ENCODE data around the gene PC.
A peak's percentile ranks its signal among the peaks of the same experiment; 100 is the strongest.

Gene PC

GRCh38 chr11:66866511-66866986 lies 91.6 kb downstream of the PC start:
- DNase-seq (ENCODE audit: low read depth) = no peak

GRCh38 chr11:66866007-66866406 lies 92.2 kb downstream of the PC start:
- DNase-seq (ENCODE audit: low read depth) = no peak

DNA sequence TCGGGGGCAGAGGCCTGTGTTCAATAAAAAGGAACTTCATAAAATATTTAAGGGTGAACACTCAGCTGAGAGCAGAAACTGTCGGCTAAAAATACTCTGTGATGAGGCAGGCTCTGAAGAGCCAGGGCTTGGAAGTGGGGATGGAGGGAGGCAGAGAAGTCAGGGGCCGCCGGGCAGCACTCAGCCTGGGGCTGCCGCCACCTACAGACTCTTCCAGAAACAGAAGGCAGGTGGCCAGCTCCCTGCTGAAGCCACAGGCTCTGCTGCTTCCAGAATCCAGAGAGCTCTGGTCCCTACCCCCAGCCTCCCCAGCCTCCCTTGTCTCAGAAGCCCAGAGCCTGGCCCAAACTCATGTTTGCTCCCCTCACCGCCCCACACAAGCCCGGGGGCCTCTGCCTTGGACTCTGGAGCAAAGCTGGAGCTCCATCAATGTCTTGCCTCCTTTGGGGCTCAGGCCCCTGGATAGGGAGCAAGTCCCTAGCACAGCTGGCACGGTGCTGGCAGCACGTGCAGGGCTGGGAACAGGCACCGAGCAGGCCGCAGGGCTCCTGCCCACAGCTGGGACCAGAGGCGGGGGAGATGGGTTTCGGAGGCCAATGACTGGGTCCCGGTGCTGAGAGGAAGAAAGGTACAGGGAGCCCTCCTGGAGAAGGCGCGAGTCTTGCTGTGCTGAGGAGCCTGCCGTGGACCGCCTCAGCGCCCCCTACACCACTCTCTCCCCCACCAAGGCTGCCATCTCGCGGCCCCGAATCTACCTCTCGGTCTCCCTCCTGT lies 93.1 kb downstream of the PC start:
- no peak for DNase-seq (ENCODE audit: low read depth)

- DNase-seq (ENCODE audit: low read depth) = no peak
These were observed 93.8 kb downstream of the PC start for GRCh38 chr11:66864172-66864901.

DNA sequence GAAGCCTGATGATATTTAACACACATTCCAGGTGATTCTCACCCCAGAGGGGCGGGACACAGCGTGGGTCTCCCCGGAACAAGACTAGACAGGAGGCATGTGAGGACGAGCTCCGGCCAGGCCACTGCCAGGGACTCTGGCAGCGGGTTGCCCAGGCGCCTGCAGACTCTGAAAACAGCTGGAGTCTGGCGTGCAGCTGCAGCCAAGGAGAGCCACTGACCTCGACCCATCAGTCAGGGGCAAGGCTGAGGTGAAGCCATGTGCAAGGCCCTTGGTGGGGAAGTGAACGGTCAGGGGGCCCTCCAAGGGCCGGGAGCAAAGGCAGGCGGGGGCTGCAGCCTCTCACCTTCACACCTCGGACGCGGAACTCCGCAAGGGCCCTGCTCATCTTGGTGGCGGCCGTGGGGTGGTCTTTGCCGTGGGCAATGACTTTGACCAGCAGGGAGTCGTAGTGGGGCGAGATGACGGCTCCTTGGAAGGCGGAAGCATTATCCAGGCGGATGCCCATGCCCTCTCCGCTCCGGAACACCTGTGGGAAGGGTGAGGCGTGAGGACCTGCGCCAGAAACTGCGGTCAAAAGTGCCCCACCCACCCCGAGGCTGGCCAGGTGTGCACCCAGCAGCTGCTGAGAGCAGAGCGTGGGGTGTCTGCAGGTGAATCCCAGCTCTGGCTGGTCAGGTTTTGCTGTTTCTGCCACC lies 94.6 kb downstream of the PC start:
- DNase-seq (ENCODE audit: low read depth) = no peak

GRCh38 chr11:66862559-66863037 lies 95.6 kb downstream of the PC start:
- no peak for DNase-seq (ENCODE audit: low read depth)

- no peak for DNase-seq (ENCODE audit: low read depth)
These were observed 96.2 kb downstream of the PC start for GRCh38 chr11:66861774-66862558.

DNA sequence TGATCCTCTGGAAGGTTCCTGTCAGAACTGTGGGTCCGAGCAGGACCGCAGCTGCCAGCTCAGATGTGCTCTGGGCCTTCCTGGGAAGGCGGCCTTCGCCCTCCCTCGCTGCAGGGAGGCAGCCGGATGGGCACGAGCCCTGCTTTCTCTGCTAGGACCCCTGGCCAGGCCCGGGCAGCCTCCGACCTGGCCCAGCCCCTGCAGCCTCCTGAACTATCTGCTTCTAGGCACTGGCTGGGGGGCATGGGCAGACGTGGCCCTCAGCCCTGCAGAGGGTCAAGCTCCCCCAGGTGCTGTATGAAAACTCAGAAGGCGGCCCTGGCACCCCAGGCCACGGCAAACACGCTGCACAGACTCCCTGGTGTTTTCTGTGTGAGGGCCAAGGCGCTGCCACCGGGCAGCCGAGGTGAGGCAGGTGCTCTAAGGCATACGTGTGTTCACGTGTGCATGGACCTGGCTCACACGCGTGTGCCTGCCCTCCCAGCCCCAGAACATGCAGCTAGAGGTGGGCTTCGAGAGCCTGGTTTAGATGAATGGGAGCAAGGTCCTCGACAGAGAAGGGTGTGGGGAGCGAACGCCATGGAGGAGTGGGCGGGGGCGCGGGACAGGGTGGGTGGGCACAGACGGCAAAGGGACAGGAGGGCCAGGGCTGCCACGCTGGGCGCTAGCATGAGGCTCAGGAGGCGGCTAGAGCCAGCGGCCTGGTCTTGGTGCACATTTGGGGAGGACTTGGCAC lies 97.0 kb downstream of the PC start:
- no peak for DNase-seq (ENCODE audit: low read depth)

GRCh38 chr11:66860449-66860831 lies 97.7 kb downstream of the PC start:
- DNase-seq (ENCODE audit: low read depth) = no peak

GRCh38 chr11:66859686-66860448 lies 98.3 kb downstream of the PC start:
- no peak for DNase-seq (ENCODE audit: low read depth)

- DNase-seq (ENCODE audit: low read depth) = no peak
These were observed 99.1 kb downstream of the PC start for GRCh38 chr11:66858939-66859685.

DNA sequence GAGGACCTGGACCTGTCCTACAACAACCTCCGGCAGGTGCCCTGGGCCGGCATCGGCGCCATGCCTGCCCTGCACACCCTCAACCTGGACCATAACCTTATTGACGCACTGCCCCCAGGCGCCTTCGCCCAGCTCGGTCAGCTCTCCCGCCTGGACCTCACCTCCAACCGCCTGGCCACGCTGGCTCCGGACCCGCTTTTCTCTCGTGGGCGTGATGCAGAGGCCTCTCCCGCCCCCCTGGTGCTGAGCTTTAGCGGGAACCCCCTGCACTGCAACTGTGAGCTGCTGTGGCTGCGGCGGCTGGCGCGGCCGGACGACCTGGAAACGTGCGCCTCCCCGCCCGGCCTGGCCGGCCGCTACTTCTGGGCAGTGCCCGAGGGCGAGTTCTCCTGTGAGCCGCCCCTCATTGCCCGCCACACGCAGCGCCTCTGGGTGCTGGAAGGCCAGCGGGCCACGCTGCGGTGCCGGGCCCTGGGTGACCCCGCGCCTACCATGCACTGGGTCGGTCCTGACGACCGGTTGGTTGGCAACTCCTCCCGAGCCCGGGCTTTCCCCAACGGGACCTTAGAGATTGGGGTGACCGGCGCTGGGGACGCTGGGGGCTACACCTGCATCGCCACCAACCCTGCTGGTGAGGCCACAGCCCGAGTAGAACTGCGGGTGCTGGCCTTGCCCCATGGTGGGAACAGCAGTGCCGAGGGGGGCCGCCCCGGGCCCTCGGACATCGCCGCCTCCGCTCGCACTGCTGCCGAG lies 99.8 kb downstream of the PC start:
- no peak for DNase-seq (ENCODE audit: low read depth)

DNA sequence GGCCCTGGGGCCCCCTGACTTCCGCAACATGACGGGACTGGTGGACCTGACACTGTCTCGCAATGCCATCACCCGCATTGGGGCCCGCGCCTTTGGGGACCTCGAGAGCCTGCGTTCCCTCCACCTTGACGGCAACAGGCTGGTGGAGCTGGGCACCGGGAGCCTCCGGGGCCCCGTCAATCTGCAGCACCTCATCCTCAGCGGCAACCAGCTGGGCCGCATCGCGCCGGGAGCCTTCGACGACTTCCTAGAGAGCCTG lies 100.3 kb downstream of the PC start:
- DNase-seq (ENCODE audit: low read depth) = no peak

DNA sequence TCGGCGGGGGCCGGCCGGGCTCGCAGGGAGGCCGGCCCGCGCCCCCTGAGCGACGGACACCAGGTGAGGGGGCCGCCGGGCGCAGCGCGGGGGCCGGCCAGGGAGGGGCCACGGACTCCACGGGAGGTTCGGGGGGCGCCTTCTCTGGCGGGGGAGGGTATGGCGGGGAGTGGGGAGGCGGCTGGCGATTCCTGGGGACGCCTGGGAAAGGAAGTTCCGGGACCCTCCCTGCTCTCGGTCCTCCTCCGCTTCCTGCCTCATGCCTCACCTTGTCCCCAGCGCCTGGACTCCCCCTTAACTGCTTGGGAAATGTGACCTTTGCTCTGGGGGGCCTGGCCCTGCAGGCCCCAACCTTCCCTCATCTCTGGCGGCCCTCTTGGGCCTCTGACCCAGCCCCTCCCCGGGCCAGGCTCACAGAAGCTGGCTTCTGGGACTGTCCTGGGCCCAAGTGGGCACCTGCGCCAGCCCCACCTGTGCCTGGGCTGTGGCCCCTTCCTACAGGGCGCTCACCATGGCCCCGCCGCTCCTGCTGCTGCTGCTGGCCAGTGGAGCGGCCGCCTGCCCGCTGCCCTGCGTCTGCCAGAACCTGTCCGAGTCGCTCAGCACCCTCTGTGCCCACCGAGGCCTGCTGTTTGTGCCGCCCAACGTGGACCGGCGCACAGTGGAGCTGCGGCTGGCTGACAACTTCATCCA lies 100.8 kb downstream of the PC start:
- DNase-seq (ENCODE audit: low read depth) = no peak

DNA sequence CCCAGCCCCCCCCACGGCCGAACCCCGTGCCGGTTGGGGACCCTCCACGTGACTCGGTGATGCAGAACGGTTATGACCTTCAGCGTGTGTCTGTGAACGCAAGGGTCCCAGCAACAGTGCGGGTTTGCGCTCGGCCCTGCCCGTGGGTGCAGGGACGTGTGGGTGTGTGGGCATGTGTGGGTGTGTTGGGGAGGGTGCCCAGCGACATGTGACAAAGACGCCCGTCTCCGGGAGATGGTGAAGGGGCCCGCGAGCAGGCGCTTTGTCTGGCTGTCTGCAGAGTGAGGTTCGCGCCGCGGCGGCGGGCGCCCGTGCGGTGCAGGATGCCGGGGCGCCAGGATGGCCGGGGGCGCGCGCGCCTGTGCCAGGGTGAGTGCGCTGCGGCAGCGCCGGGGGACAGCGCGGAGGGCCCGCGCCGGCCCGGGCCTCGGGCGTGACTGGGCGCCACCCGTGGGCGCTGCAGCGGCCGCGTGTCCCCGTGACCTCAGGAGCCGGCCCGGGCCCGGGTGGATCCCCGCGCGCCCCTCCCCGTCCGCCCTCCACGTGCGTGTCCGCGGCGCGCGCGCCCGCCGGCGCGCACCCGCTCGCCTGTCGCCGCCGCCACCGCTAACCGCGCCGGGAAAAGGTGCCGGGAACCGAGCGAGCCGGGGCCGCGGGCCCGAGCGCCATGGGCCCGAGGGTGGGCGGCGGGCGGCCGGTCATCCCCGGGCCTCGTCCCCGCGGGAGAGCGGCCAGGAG lies 101.5 kb downstream of the PC start, which contains the start of gene LRFN4:
Gene LRFN4, plus strand, starts transcription at position 569 of the 738 bp plus-strand sequence. CDS start 681 bp downstream, outside the sequence.
- DNase-seq (ENCODE audit: low read depth) = peak; percentile 62

DNA sequence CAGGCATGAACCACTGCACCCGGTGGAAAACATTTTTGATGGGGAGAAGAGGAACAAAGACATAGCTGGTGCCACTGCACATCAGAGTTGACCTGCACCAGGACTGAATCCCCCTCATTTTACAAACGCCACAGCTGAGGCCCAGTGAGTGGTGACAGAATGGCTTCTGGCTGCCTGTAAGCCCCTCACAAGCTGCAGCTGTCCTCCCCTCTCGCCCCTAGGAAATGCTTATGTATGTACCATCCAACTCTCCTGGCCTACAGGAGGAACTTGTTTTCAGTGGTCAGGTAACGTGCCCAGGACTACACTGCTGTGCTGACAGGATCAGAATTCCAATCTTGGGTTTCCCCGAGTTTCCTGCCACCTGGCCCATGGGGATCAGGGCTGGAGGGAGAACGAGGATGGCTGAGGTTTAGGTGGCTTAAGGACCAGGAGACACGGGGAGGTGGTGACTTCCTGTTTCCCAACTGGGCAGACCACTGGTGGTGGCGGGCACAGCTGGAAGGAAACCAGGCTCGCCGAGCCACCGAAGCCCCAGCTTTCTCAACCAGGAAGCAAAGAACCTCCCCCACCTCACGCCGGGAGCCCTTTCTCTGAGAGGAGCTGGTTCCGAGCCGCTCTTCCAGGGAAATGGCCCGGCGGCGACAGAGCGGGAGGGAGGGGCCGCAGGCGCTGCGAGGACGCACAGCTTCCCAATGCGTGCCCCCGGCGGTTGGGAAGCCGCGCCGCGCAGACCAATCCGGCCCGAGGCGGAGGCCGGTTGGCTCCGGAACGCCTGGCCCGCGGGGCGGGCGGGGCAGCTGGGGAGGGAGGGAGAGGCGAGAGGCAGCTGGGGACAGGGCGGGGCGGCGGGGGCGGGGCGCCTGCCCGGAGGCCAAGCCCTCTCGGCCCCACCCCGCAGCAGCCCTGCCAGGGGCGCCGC lies 102.3 kb downstream of the PC start:
- peak; percentile 79 for DNase-seq (ENCODE audit: low read depth)
